K562 (cell line): ENCODE results near the gene ZNF787. TPM values are rescaled to one million over a fixed set of nuclear protein-coding genes. Genes with fewer than 3 reads are reported as not detected.

Experiments used
- BHLHE40 ChIP-seq: IDR thresholded peaks from 2 replicates; pipeline ENCODE4 v1.6.1; 2011; ENCODE audit warnings: low read length, improper control_type of control experiment
- DACH1 ChIP-seq: fragments of 450-650 bp; IDR thresholded peaks from 2 replicates; pipeline ENCODE4 v1.6.1; 2018; ENCODE audit not compliant: partially characterized antibody
- DIDO1 ChIP-seq: fragments of 450-650 bp; IDR thresholded peaks from 2 replicates; pipeline ENCODE4 v1.6.1; 2016; ENCODE audit warnings: low read depth, missing biosample characterization, missing genetic modification characterization
- DPF2 ChIP-seq: fragments of 450-650 bp; IDR thresholded peaks from 2 replicates; pipeline ENCODE4 v1.6.1; 2016
- EP400 ChIP-seq: fragments of 450-650 bp; IDR thresholded peaks from 2 replicates; pipeline ENCODE4 v1.6.1; 2017; ENCODE audit warnings: antibody characterized with exemption, mild to moderate bottlenecking, moderate library complexity
- ETV1 ChIP-seq: fragments of 450-650 bp; conservative IDR thresholded peaks from 2 replicates; pipeline ENCODE4 v1.6.1; 2016; ENCODE audit warnings: missing genetic modification characterization, control low read depth, low read depth, missing compliant biosample characterization
- HDAC2 ChIP-seq: fragments of 450-650 bp; IDR thresholded peaks from 2 replicates; pipeline ENCODE4 v1.6.1; 2016; ENCODE audit warnings: mild to moderate bottlenecking
- JUND ChIP-seq, 2 experiments: IDR thresholded peaks; 2 replicates in 1 of 2; 3 replicates in 1 of 2; pipeline ENCODE4 v1.6.1; 2011; ENCODE audit warnings: borderline replicate concordance in 2 of 2, low read depth in 2 of 2, low read length in 2 of 2, improper control_type of control experiment in 1 of 2, missing biosample characterization in 1 of 2, missing genetic modification characterization in 1 of 2, missing genetic modification reagents in 1 of 2
- KDM5B ChIP-seq: fragments of 200-600 bp; sonication (generic); IDR thresholded peaks from 2 replicates; pipeline ENCODE4 v1.6.1; 2012; ENCODE audit warnings: low read depth, mild to moderate bottlenecking, moderate library complexity, low read length, control low read depth, inconsistent platforms; ENCODE audit not compliant: insufficient replicate concordance
- KLF1 ChIP-seq: fragments of 450-650 bp; IDR thresholded peaks from 2 replicates; pipeline ENCODE4 v1.6.1; 2016; ENCODE audit warnings: missing genetic modification characterization, missing compliant biosample characterization
- LCOR ChIP-seq: sonication (generic); formaldehyde crosslinking; IDR thresholded peaks from 2 replicates; pipeline ENCODE4 v1.8.0; 2022; ENCODE audit warnings: mild to moderate bottlenecking, missing genetic modification reagents
- MEIS2 ChIP-seq: fragments of 450-650 bp; IDR thresholded peaks from 2 replicates; pipeline ENCODE4 v1.6.1; 2014; ENCODE audit warnings: mild to moderate bottlenecking; ENCODE audit not compliant: partially characterized antibody
- NFIC ChIP-seq: fragments of 450-650 bp; IDR thresholded peaks from 2 replicates; pipeline ENCODE4 v1.6.1; 2017; ENCODE audit warnings: mild to moderate bottlenecking, inconsistent platforms
- NRF1 ChIP-seq, 2 experiments: fragments of 450-650 bp; IDR thresholded peaks in 1 of 2; conservative IDR thresholded peaks in 1 of 2; 2 replicates each; pipeline ENCODE4 v1.6.1; 2014; ENCODE audit warnings: mild to moderate bottlenecking in 2 of 2
- PHF8 ChIP-seq: fragments of 200-600 bp; sonication (generic); IDR thresholded peaks from 2 replicates; pipeline ENCODE4 v1.6.1; 2012; ENCODE audit warnings: mixed run types, mild to moderate bottlenecking, inconsistent platforms, low read length, moderate library complexity, borderline replicate concordance
- PKNOX1 ChIP-seq: fragments of 450-650 bp; IDR thresholded peaks from 2 replicates; pipeline ENCODE4 v1.6.1; 2016
- PML ChIP-seq: IDR thresholded peaks from 2 replicates; pipeline ENCODE4 v1.6.1; 2012; ENCODE audit warnings: low read length, inconsistent platforms
- POU5F1 ChIP-seq: fragments of 150-350 bp; IDR thresholded peaks from 2 replicates; pipeline ENCODE4 v1.6.1; 2014; ENCODE audit warnings: borderline replicate concordance, low read length, low read depth, mild to moderate bottlenecking; ENCODE audit not compliant: partially characterized antibody
- RBBP5 ChIP-seq: fragments of 200-600 bp; sonication (generic); IDR thresholded peaks from 2 replicates; pipeline ENCODE4 v1.6.1; 2012; ENCODE audit warnings: borderline replicate concordance, mild to moderate bottlenecking, low read length, control low read depth, inconsistent platforms; ENCODE audit not compliant: insufficient read depth, poor library complexity, severe bottlenecking
- RBFOX2 ChIP-seq: fragments of 200-400 bp; formaldehyde crosslinking; IDR thresholded peaks from 2 replicates; pipeline ENCODE4 v1.6.1; 2017; ENCODE audit warnings: low read depth, mild to moderate bottlenecking, low read length, moderate library complexity
- SOX6 ChIP-seq: fragments of 450-650 bp; IDR thresholded peaks from 2 replicates; pipeline ENCODE4 v1.6.1; 2014; ENCODE audit warnings: mild to moderate bottlenecking
- SP1 ChIP-seq: sonication (generic); formaldehyde crosslinking; IDR thresholded peaks from 2 replicates; pipeline ENCODE4 v1.8.1; 2022; ENCODE audit warnings: mild to moderate bottlenecking, missing genetic modification reagents
- TEAD1 ChIP-seq, 2 experiments: fragments of 450-650 bp in 1 of 2; sonication (generic) in 1 of 2; formaldehyde crosslinking; IDR thresholded peaks; 2 replicates each; pipeline versions ENCODE4 v1.4.0 to v1.8.0; 2020 to 2022; ENCODE audit warnings: mild to moderate bottlenecking in 2 of 2, missing genetic modification reagents in 1 of 2
- ZBTB2 ChIP-seq: fragments of 450-650 bp; IDR thresholded peaks from 2 replicates; pipeline ENCODE4 v1.6.1; 2016; ENCODE audit warnings: antibody characterized with exemption
- ZC3H11A ChIP-seq: IDR thresholded peaks from 2 replicates; pipeline ENCODE4 v1.6.1; 2012; ENCODE audit warnings: low read depth, low read length, improper control_type of control experiment
- ZSCAN32 ChIP-seq: fragments of 450-650 bp; formaldehyde crosslinking; IDR thresholded peaks from 2 replicates; pipeline ENCODE4 v1.4.0; 2020; ENCODE audit warnings: mild to moderate bottlenecking, moderate library complexity
- polyA plus RNA-seq, 8 experiments: library from polyadenylated mRNA; depleted of rRNA in 4 of 8; stranded (reverse) in 5 of 8; unstranded in 3 of 8; fragments of >200 nt; fragmentation: Nextera tagmentation in 2 of 8; fragmentation: Illumina TruSeq in 1 of 8; extraction: Ambion mirVana in 2 of 8; extraction: Trizol in 1 of 8; gene quantifications; 2 replicates each; pipeline versions ENCODE4 v1.2.1 to v1.2.3, GENCODE V29; 2011 to 2014; ENCODE audit warnings: inconsistent platforms in 1 of 8, missing spikeins in 1 of 8
- total RNA-seq, 7 experiments: library from RNA; depleted of rRNA in 6 of 7; stranded (reverse); fragments of >200 nt in 6 of 7; fragmentation: Illumina TruSeq in 2 of 7; extraction: Trizol in 2 of 7; gene quantifications; 2 replicates each; pipeline versions ENCODE4 v1.2.1 to v1.2.3, GENCODE V29; 2011 to 2021; ENCODE audit warnings: low replicate concordance in 1 of 7

The ZNF787 gene
- total and polyA plus RNA-seq, 9 of the 15 experiments (the other 6 are each of a cell fraction or from before 2014, with no cell fraction given) = 0.45 to 77.6 (median 7.3) TPM

GRCh38 chr19:56121180-56122167 is at the start of gene ZNF787 (continued):
- no peak for TF ChIP-seq ZC3H11A
- TF ChIP-seq KDM5B = peak; percentile 61
- 0 out of 2 replicates have a peak, but pooled peaks have one; percentile 31 for TF ChIP-seq SP1 (CRISPR knock-in tag)
- TF ChIP-seq DACH1 = peak; percentile 16
- TF ChIP-seq RBBP5 = peak; percentile 37
- peak; percentile 94 for TF ChIP-seq ETV1 (tag)
- TF ChIP-seq NFIC = peak; percentile 28; the same call in 1 of the 2 replicates
- TF ChIP-seq DPF2 = 0 out of 2 replicates have a peak, but pooled peaks have one; percentile 29
- TF ChIP-seq ZSCAN32 = 0 out of 2 replicates have a peak, but pooled peaks have one; percentile 3
- peak; percentile 76 for TF ChIP-seq RBFOX2
- peak; percentile 60; the same call in 1 of the 2 replicates for TF ChIP-seq PML
- TF ChIP-seq LCOR = peak; percentile 52; the same call in 1 of the 2 replicates
- TF ChIP-seq NRF1 (conservative IDR thresholded peaks at IDR 0.05 in 1 of 2, IDR thresholded peaks at IDR 0.05 in 1 of 2) = peak; percentile 98
- no peak for TF ChIP-seq TEAD1 (CRISPR knock-in tag; IDR thresholded peaks at IDR 0.05)
- peak; percentile 35; the same call in 1 of the 2 replicates for TF ChIP-seq PKNOX1
- TF ChIP-seq JUND (IDR thresholded peaks at IDR 0.05; ENCODE audit: borderline replicate concordance, low read depth, low read length) = peak; percentile 21
- no peak; the same call in 2 of the 3 replicates for TF ChIP-seq JUND (tag; IDR thresholded peaks at IDR 0.05; ENCODE audit: borderline replicate concordance, low read depth, low read length)
- TF ChIP-seq BHLHE40 = 0 out of 2 replicates have a peak, but pooled peaks have one; percentile 3
- peak; percentile 84 for TF ChIP-seq ZBTB2
- peak; percentile 52; the same call in 1 of the 2 replicates for TF ChIP-seq PHF8
- TF ChIP-seq KLF1 (tag) = peak; percentile 87
- TF ChIP-seq MEIS2 = peak; percentile 84
- TF ChIP-seq SOX6 = peak; percentile 54; the same call in 1 of the 2 replicates
- peak; percentile 21; the same call in 1 of the 2 replicates for TF ChIP-seq DIDO1 (tag)
- TF ChIP-seq POU5F1 = peak; percentile 27
- peak; percentile 33; the same call in 1 of the 2 replicates for TF ChIP-seq HDAC2
- TF ChIP-seq EP400 = peak; percentile 80
